Sigmoid colon (tissue), 7 donors: ENCODE measurements around the gene CUX1. TPM values are rescaled to one million over a fixed set of nuclear protein-coding genes. Genes with fewer than 3 reads are reported as not detected.

Experiments
- DNase-seq: peaks from one replicate; pipeline ENCODE4 v3.0.0-alpha.2; 2019
- H3K27ac ChIP-seq, 4 donors: fragments of 200-600 bp; sonication (generic); one replicate each; pipeline ENCODE4 v1.5.1; 2016 to 2019; ENCODE audit warnings: mild to moderate bottlenecking in 1 of 4
- H3K27me3 ChIP-seq, 3 donors: fragments of 200-600 bp; sonication (generic); one replicate each; pipeline ENCODE4 v1.5.1; 2019; ENCODE audit warnings: mild to moderate bottlenecking in 1 of 3
- H3K36me3 ChIP-seq, 4 donors: fragments of 200-600 bp; sonication (generic); one replicate each; pipeline ENCODE4 v1.5.1; 2016 to 2019
- H3K4me1 ChIP-seq, 4 donors: fragments of 200-600 bp; sonication (generic); one replicate each; pipeline ENCODE4 v1.5.1; 2017 to 2019
- H3K4me3 ChIP-seq, 4 donors: fragments of 200-600 bp; sonication (generic); one replicate each; pipeline ENCODE4 v1.5.1; 2017 to 2019; ENCODE audit warnings: mild to moderate bottlenecking in 2 of 4, moderate library complexity in 1 of 4
- H3K9me3 ChIP-seq, 4 donors: fragments of 200-600 bp in 3 of 4; sonication (generic) in 3 of 4; one replicate each; pipeline versions ENCODE4 v1.5.1 to v1.6.1; 2013 to 2019
- EP300 ChIP-seq, 4 donors: sonication (generic); formaldehyde crosslinking; IDR thresholded peaks; one replicate each; pipeline ENCODE4 v1.6.1; 2017; ENCODE audit warnings: antibody characterized with exemption in 4 of 4
- POLR2A ChIP-seq, 2 donors: fragments of 450-650 bp; IDR thresholded peaks; one replicate each; pipeline ENCODE4 v1.6.1; 2016; ENCODE audit warnings: antibody characterized with exemption in 2 of 2, mild to moderate bottlenecking in 2 of 2, moderate library complexity in 2 of 2
- POLR2AphosphoS5 ChIP-seq, 4 donors: sonication (generic); formaldehyde crosslinking; IDR thresholded peaks; one replicate each; pipeline ENCODE4 v1.6.1; 2017; ENCODE audit warnings: antibody characterized with exemption in 4 of 4
- WGBS, 2 donors: extraction: QIAGEN DNeasy Blood & Tissue Kit; methylation state at CpG; one replicate each; pipeline ENCODE4 v1.1.7; 2013; 5-methylcytosine and 5-hydroxymethylcytosine counted together
- intact Hi-C: fragments of 100-400 bp; cut with DNase I; formaldehyde crosslinking; loops from one replicate; pipeline ENCODE4 v1.15.1; 2023
- polyA plus RNA-seq, 3 donors: library from polyadenylated mRNA; stranded (reverse); fragments of 200-250 nt; gene quantifications; one replicate each; pipeline ENCODE4 v1.2.3, GENCODE V29; 2013
- total RNA-seq, 4 donors: library from RNA; depleted of rRNA; stranded (reverse); fragments of >200 nt; gene quantifications; one replicate each; pipeline ENCODE4 v1.1.0, GENCODE V29; 2016
- TF ChIP-seq, protein P1 (sequence below), 4 experiments: fragments of 450-650 bp in 3 of 4; fragments of 200-600 bp in 1 of 4; IDR thresholded peaks; one replicate each; pipeline ENCODE4 v1.5.1; 2016 to 2019; ENCODE audit warnings: antibody characterized with exemption in 4 of 4, mild to moderate bottlenecking in 3 of 4, moderate library complexity in 2 of 4
- donor health status: healthy with polysubstance abuse.
- donor health status: Bipolar disorder and iron deficiency.
- donor health status: healthy.

CUX1 gene
- total and polyA plus RNA-seq, 7 donors = 46.7 to 127 (median 49.9) TPM

GRCh38 chr7:101903515-101903868 is 86.1 kb downstream of the CUX1 start:
- Histone ChIP-seq H3K36me3 (no peaks in the 10 kb centered on the region), H3K4me1 (peaks cover 0 to 49% (median 40%) of the 10 kb centered on the region in 4 donors), H3K27me3 (no peaks in the 10 kb centered on the region), H3K27ac (peak overlapping the region in 1 of 4 donors; percentile 84), H3K4me3 (no peak overlapping the region), H3K9me3 (no peaks in the 10 kb centered on the region)
- no peak for DNase-seq
- WGBS, 2 donors = 94% methylated on average over 13 of the region's 13 CpGs
- intact Hi-C loops = no loop called here
- TF ChIP-seq POLR2A (IDR thresholded peaks at IDR 0.05) (no peak), POLR2AphosphoS5 (IDR thresholded peaks at IDR 0.05) (no peak), EP300 (IDR thresholded peaks at IDR 0.05) (no peak)
- TF ChIP-seq, protein P1, sequence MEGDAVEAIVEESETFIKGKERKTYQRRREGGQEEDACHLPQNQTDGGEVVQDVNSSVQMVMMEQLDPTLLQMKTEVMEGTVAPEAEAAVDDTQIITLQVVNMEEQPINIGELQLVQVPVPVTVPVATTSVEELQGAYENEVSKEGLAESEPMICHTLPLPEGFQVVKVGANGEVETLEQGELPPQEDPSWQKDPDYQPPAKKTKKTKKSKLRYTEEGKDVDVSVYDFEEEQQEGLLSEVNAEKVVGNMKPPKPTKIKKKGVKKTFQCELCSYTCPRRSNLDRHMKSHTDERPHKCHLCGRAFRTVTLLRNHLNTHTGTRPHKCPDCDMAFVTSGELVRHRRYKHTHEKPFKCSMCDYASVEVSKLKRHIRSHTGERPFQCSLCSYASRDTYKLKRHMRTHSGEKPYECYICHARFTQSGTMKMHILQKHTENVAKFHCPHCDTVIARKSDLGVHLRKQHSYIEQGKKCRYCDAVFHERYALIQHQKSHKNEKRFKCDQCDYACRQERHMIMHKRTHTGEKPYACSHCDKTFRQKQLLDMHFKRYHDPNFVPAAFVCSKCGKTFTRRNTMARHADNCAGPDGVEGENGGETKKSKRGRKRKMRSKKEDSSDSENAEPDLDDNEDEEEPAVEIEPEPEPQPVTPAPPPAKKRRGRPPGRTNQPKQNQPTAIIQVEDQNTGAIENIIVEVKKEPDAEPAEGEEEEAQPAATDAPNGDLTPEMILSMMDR (IDR thresholded peaks at IDR 0.05) = no peak

GRCh38 chr7:101904019-101904418 is 86.6 kb downstream of the CUX1 start:
- Histone ChIP-seq H3K27ac (no peak overlapping the region), H3K27me3 (no peaks in the 10 kb centered on the region), H3K4me1 (peaks cover 0 to 44% (median 35%) of the 10 kb centered on the region in 4 donors), H3K9me3 (no peaks in the 10 kb centered on the region), H3K4me3 (no peak overlapping the region), H3K36me3 (no peaks in the 10 kb centered on the region)
- WGBS, 2 donors = 85 to 96% methylated on average over 10 of the region's 10 CpGs
- TF ChIP-seq EP300 (IDR thresholded peaks at IDR 0.05) = no peak
- no peak for TF ChIP-seq POLR2A (IDR thresholded peaks at IDR 0.05)
- TF ChIP-seq, protein P1 (IDR thresholded peaks at IDR 0.05) = no peak
- no peak for TF ChIP-seq POLR2AphosphoS5 (IDR thresholded peaks at IDR 0.05)
- no peak for DNase-seq
- intact Hi-C loops = no loop called here

- no peak for TF ChIP-seq POLR2A (IDR thresholded peaks at IDR 0.05)
- TF ChIP-seq POLR2AphosphoS5 (IDR thresholded peaks at IDR 0.05) = no peak
- no peak for TF ChIP-seq EP300 (IDR thresholded peaks at IDR 0.05)
- TF ChIP-seq, protein P1 (IDR thresholded peaks at IDR 0.05) = no peak
- H3K27ac ChIP-seq = peak overlapping the region in 1 of 4 donors; percentile 37
- 91 to 93% methylated on average over 17 of the region's 17 CpGs for WGBS, 2 donors
- H3K4me1 ChIP-seq = peaks cover 0 to 31% (median 23%) of the 10 kb centered on the region in 4 donors
- H3K4me3 ChIP-seq = no peak overlapping the region
- no peak for DNase-seq
- no peaks in the 10 kb centered on the region for H3K36me3 ChIP-seq
- H3K9me3 ChIP-seq = no peaks in the 10 kb centered on the region
- intact Hi-C loops = no loop called here
- H3K27me3 ChIP-seq = no peaks in the 10 kb centered on the region
These were observed 87.9 kb downstream of the CUX1 start for GRCh38 chr7:101905203-101905865.

DNA sequence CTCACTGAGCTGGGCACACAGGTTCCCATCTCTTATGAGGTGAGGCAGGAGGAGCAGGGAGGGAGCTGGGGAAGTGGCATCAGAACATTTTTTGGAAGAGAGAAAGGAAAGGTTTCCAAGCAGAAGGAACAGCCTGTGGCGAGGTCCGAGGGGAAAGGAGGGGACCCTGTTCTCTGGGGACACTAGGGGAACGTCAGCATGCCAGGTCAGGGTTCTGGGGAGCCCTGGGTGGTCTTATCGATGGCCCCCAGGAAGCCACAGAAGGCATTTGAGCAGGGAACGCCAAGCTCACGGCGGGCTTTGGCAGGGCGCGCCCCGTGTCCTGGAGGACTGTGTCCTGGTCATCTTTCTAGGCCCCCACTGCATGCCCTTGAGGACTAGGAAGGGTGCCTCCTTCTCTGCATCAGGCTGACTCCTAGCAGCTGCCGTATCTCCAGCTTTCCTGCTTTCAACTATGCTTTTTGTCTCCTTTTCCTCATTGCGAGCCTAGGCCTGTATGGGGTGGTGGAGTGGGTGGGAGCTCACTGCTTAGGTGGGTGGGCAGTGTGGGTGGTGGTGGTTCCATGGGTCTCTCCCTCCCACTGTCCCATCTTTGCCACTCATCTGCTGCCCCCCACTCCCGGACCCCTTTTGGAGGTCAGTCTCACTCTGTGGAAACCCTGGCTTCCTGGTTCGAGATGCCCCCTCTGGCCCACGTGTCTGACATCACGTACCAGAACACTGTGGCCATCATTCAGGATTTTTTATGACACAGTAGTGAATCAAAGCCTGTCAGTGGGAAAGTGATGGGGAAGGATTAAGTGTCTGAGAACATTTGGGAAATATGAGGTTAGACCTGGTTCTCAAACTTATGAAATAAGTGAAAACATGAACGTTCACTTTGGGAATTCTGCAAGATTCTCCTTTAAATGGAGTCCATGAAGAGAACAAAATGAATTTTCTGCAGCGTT is 89.1 kb downstream of the CUX1 start:
- Histone ChIP-seq H3K27ac (no peak overlapping the region), H3K36me3 (no peaks in the 10 kb centered on the region), H3K4me3 (no peak overlapping the region), H3K27me3 (no peaks in the 10 kb centered on the region), H3K9me3 (no peaks in the 10 kb centered on the region), H3K4me1 (peaks cover 0 to 27% (median 23%) of the 10 kb centered on the region in 4 donors)
- no peak for DNase-seq
- intact Hi-C loops = no loop called here
- TF ChIP-seq POLR2A (IDR thresholded peaks at IDR 0.05) = no peak
- no peak for TF ChIP-seq POLR2AphosphoS5 (IDR thresholded peaks at IDR 0.05)
- TF ChIP-seq, protein P1 (IDR thresholded peaks at IDR 0.05) = no peak
- TF ChIP-seq EP300 (IDR thresholded peaks at IDR 0.05) = no peak
- WGBS, 2 donors = 95 to 96% methylated on average over 18 of the region's 18 CpGs
